ENCODE measurements around the gene BLNK.

The BLNK gene

GRCh38 chr10:96264938-96265337 is 6.4 kb downstream of the BLNK start (continued):
- TF ChIP-seq ZNF248 (tag by site-specific recombination; IDR thresholded peaks at IDR 0.05): no peak
- TF ChIP-seq ZNF354C (tag by site-specific recombination; IDR thresholded peaks at IDR 0.05; ENCODE audit: borderline replicate concordance, low read depth): peak; percentile 58; the same call in 1 of the 2 replicates
- no peak for TF ChIP-seq ZFP3 (tag by site-specific recombination; IDR thresholded peaks at IDR 0.05; ENCODE audit: low read depth)
- 0 out of 2 replicates have a peak, but pooled peaks have one; percentile 29 for TF ChIP-seq ZNF530 (tag by site-specific recombination; IDR thresholded peaks at IDR 0.05; ENCODE audit: low read depth)
- no peak for TF ChIP-seq ZNF138 (tag by site-specific recombination; IDR thresholded peaks at IDR 0.05; ENCODE audit: borderline replicate concordance)
- no peak for TF ChIP-seq ZEB2 (tag by site-specific recombination; IDR thresholded peaks at IDR 0.05)
- no peak for TF ChIP-seq KLF16 (tag by site-specific recombination; IDR thresholded peaks at IDR 0.05)
- no peak for TF ChIP-seq HOXA7 (CRISPR knock-in tag; IDR thresholded peaks at IDR 0.05; ENCODE audit: borderline replicate concordance)
- TF ChIP-seq ZNF518A (tag by site-specific recombination; conservative IDR thresholded peaks at IDR 0.05; ENCODE audit: low read depth): peak; percentile 91
- peak; percentile 61 for TF ChIP-seq ZNF664 (tag by site-specific recombination; IDR thresholded peaks at IDR 0.05)
- TF ChIP-seq ZNF660 (tag by site-specific recombination; IDR thresholded peaks at IDR 0.05): no peak
- peak; percentile 68 for TF ChIP-seq REST (tag by site-specific recombination; IDR thresholded peaks at IDR 0.05)
- TF ChIP-seq ZNF560 (tag by site-specific recombination; IDR thresholded peaks at IDR 0.05; ENCODE audit: borderline replicate concordance): peak; percentile 43; the same call in 1 of the 2 replicates
- no peak for TF ChIP-seq SP7 (tag by site-specific recombination; IDR thresholded peaks at IDR 0.05)
- TF ChIP-seq ZNF791 (tag by site-specific recombination; IDR thresholded peaks at IDR 0.05): no peak
- TF ChIP-seq ZNF501 (tag by site-specific recombination; IDR thresholded peaks at IDR 0.05): no peak
- no peak for TF ChIP-seq ZBTB26 (tag by site-specific recombination; optimal IDR thresholded peaks at IDR 0.05)
- no peak for TF ChIP-seq ZNF776 (tag by site-specific recombination; IDR thresholded peaks at IDR 0.05; ENCODE audit: borderline replicate concordance)
- no peak for TF ChIP-seq ZNF548 (tag by site-specific recombination; IDR thresholded peaks at IDR 0.05)
- no peak for TF ChIP-seq ZFP69B (tag by site-specific recombination; IDR thresholded peaks at IDR 0.05)
- TF ChIP-seq MZF1 (tag by site-specific recombination; IDR thresholded peaks at IDR 0.05; ENCODE audit: borderline replicate concordance): no peak
- TF ChIP-seq ZNF629 (tag by site-specific recombination; IDR thresholded peaks at IDR 0.05): 0 out of 2 replicates have a peak, but pooled peaks have one; percentile 30
- TF ChIP-seq ZNF140 (tag by site-specific recombination; IDR thresholded peaks at IDR 0.05): peak; percentile 91
- no peak for TF ChIP-seq KLF17 (tag by site-specific recombination; IDR thresholded peaks at IDR 0.05)
- TF ChIP-seq ZNF843 (tag by site-specific recombination; IDR thresholded peaks at IDR 0.05): no peak
- no peak for TF ChIP-seq KLF10 (tag by site-specific recombination; IDR thresholded peaks at IDR 0.05)
- no peak for TF ChIP-seq ZNF184 (tag by site-specific recombination; IDR thresholded peaks at IDR 0.05)
- no peak for TF ChIP-seq ZNF585B (tag by site-specific recombination; IDR thresholded peaks at IDR 0.05)
- no peak for TF ChIP-seq WT1 (tag by site-specific recombination; IDR thresholded peaks at IDR 0.05)
- no peak for TF ChIP-seq ZNF561 (tag by site-specific recombination; IDR thresholded peaks at IDR 0.05; ENCODE audit: borderline replicate concordance)
- TF ChIP-seq ZNF624 (tag by site-specific recombination; IDR thresholded peaks at IDR 0.05): no peak
- no peak for TF ChIP-seq ZNF335 (tag by site-specific recombination; conservative IDR thresholded peaks at IDR 0.05)
- TF ChIP-seq ZNF174 (tag by site-specific recombination; IDR thresholded peaks at IDR 0.05): no peak

Measured in HEK293 (cell line).